ENCODE data around the gene LRMDA.

DNA sequence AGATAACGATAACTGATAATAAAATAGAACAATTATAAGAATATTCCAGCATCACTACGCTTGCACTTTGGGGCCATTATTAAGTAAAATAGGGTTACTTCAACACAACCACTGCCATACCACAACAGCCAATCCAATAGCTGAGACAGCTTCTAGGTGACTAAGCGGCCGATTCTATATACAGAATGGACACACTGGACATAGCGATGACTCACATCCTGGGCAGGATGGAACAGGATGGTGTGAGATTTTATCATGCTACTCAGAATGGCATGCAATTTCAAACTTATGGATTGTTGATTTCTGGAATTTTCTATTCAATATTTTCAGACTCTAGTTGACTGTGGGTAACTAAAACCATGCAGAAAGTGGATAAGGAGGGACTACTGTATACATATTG, 920.9 kb downstream of the LRMDA start:
- no peak for TF ChIP-seq POLR2A (IDR thresholded peaks at IDR 0.05)
- TF ChIP-seq, protein P1, sequence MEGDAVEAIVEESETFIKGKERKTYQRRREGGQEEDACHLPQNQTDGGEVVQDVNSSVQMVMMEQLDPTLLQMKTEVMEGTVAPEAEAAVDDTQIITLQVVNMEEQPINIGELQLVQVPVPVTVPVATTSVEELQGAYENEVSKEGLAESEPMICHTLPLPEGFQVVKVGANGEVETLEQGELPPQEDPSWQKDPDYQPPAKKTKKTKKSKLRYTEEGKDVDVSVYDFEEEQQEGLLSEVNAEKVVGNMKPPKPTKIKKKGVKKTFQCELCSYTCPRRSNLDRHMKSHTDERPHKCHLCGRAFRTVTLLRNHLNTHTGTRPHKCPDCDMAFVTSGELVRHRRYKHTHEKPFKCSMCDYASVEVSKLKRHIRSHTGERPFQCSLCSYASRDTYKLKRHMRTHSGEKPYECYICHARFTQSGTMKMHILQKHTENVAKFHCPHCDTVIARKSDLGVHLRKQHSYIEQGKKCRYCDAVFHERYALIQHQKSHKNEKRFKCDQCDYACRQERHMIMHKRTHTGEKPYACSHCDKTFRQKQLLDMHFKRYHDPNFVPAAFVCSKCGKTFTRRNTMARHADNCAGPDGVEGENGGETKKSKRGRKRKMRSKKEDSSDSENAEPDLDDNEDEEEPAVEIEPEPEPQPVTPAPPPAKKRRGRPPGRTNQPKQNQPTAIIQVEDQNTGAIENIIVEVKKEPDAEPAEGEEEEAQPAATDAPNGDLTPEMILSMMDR (IDR thresholded peaks at IDR 0.05): no peak
